Measurements from ENCODE around the gene SCNN1B. TPM values are rescaled to one million over a fixed set of nuclear protein-coding genes. Genes with fewer than 3 reads are reported as not detected.
"Not testable (repeated sequence)": the region's sequence is repeated elsewhere in the genome, so short reads cannot be mapped to it uniquely, and the experiment has no call there.

SCNN1B gene
- polyA plus RNA-seq, 1 experiment, result not detected

- no peaks in the 10 kb centered on the region for H3K36me3 ChIP-seq (ENCODE audit: control insufficient read depth, insufficient read depth, low read length)
- H3K27me3 ChIP-seq (ENCODE audit: control insufficient read depth, insufficient read depth, low read length), result no peaks in the 10 kb centered on the region; the same call in 1 of the 2 replicates
- TF ChIP-seq CTCF (IDR thresholded peaks at IDR 0.05; ENCODE audit: insufficient read depth, low read depth, low read length), result no peak
- no peak for DNase-seq (ENCODE audit: low read depth)
- CTCF ChIA-PET, result no interaction called here
- no peak overlapping the region for H3K4me3 ChIP-seq (ENCODE audit: low read depth, low read length)
- POLR2A ChIA-PET, result no interaction called here
Measured at GRCh38 chr16:23378256-23378655, 76.2 kb downstream of the SCNN1B start.

DNA sequence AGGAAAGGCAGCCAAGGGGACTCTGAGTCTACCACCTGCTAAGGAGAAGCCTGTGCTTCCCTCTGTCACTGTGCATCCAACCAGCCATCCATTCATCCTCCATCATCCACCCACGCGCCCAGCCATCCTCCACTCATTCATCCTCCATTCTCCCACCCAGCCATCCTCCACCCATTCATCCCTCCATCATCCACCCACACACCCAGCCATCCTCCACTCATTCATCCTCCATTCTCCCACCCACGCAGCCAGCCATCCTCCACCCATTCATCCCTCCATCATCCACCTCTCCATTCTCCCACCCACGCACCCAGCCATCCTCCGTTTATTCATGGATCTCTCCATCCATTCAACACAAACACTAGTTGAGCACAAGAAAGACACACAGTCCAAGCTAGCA, 76.8 kb downstream of the SCNN1B start:
- H3K4me3 ChIP-seq (ENCODE audit: low read depth, low read length), result no peak overlapping the region
- TF ChIP-seq CTCF (IDR thresholded peaks at IDR 0.05; ENCODE audit: insufficient read depth, low read depth, low read length), result no peak
- CTCF ChIA-PET, result no interaction called here
- H3K36me3 ChIP-seq (ENCODE audit: control insufficient read depth, insufficient read depth, low read length), result no peaks in the 10 kb centered on the region
- no peaks in the 10 kb centered on the region; the same call in 1 of the 2 replicates for H3K27me3 ChIP-seq (ENCODE audit: control insufficient read depth, insufficient read depth, low read length)
- POLR2A ChIA-PET, result no interaction called here
- DNase-seq (ENCODE audit: low read depth), result no peak

DNA sequence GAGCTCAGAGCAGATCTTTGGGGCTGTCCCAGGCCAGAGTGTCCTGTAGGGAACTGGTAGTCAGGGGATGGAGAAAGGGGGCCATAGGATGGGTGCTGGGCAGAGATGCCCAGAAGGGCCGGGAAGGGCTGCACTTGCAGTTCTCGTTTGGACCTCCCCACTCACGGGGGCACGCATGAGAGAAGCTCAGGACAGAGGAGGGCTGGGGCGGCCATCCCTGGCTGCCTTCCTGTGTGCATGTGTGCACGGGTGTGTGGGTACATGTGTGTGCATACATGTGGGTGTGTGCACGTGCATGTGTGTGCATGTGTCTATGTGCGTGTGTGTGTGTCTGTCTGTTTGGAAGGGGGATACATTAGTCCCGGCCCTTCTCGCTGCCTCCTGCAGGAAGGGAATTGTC, 77.6 kb downstream of the SCNN1B start:
- ChIA-PET CTCF (no interaction called here), POLR2A (no interaction called here)
- no peak overlapping the region for H3K4me3 ChIP-seq (ENCODE audit: low read depth, low read length)
- no peaks in the 10 kb centered on the region for H3K36me3 ChIP-seq (ENCODE audit: control insufficient read depth, insufficient read depth, low read length)
- DNase-seq (ENCODE audit: low read depth), result no peak
- H3K27me3 ChIP-seq (ENCODE audit: control insufficient read depth, insufficient read depth, low read length), result no peaks in the 10 kb centered on the region; the same call in 1 of the 2 replicates
- TF ChIP-seq CTCF (IDR thresholded peaks at IDR 0.05; ENCODE audit: insufficient read depth, low read depth, low read length), result no peak

- POLR2A ChIA-PET, result no interaction called here
- Histone ChIP-seq H3K4me3 (ENCODE audit: low read depth, low read length) (no peak overlapping the region), H3K27me3 (ENCODE audit: control insufficient read depth, insufficient read depth, low read length) (no peaks in the 10 kb centered on the region; the same call in 1 of the 2 replicates), H3K36me3 (ENCODE audit: control insufficient read depth, insufficient read depth, low read length) (no peaks in the 10 kb centered on the region)
- no peak for DNase-seq (ENCODE audit: low read depth)
- CTCF ChIA-PET, result no interaction called here
- no peak for TF ChIP-seq CTCF (IDR thresholded peaks at IDR 0.05; ENCODE audit: insufficient read depth, low read depth, low read length)
Measured at GRCh38 chr16:23380501-23380951, 78.4 kb downstream of the SCNN1B start.

DNA sequence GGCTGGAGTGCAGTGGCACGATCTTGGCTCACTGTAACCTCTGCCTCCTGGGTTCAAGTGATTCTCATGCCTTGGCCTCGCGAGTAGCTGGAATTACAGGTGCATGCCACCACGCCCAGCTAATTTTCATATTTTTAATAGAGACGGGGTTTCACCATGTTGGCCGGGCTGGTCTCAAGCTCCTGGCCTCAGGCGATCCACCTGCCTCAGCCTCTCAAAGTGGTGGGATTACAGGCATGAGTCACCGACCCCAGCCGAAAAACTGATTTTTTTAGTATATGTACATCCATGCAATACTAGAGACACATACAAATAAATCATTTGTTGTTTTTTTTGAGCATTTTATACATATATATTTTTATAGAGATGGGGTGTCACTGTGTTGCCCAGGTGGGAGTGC, 79.6 kb downstream of the SCNN1B start:
- H3K27me3 ChIP-seq (ENCODE audit: control insufficient read depth, insufficient read depth, low read length); POLR2A ChIA-PET; H3K4me3 ChIP-seq (ENCODE audit: low read depth, low read length); DNase-seq (ENCODE audit: low read depth); H3K36me3 ChIP-seq (ENCODE audit: control insufficient read depth, insufficient read depth, low read length); CTCF ChIA-PET: not testable (repeated sequence)

- no peak for DNase-seq (ENCODE audit: low read depth)
- Histone ChIP-seq H3K4me3 (ENCODE audit: low read depth, low read length) (no peak overlapping the region), H3K27me3 (ENCODE audit: control insufficient read depth, insufficient read depth, low read length) (no peaks in the 10 kb centered on the region; the same call in 1 of the 2 replicates), H3K36me3 (ENCODE audit: control insufficient read depth, insufficient read depth, low read length) (no peaks in the 10 kb centered on the region; the same call in none of the 2 replicates)
- POLR2A ChIA-PET, result no interaction called here
- no peak for TF ChIP-seq CTCF (IDR thresholded peaks at IDR 0.05; ENCODE audit: insufficient read depth, low read depth, low read length)
- CTCF ChIA-PET, result interaction anchor here (1.9 kb wide), 1 partner anchor 52 kb away, joined by 5 read pairs; no protein-coding TSS in a partner anchor
Measured at GRCh38 chr16:23382279-23382678, 80.2 kb downstream of the SCNN1B start.

Data from BJ (cell line).